Pancreas (tissue), 10 donors: ENCODE measurements around the gene KDM4B. TPM values are rescaled to one million over a fixed set of nuclear protein-coding genes. Genes with fewer than 3 reads are reported as not detected.

Source experiments
- ATAC-seq, 4 donors: fragments of 200-7000 bp; cut with Tn5 transposase; one replicate each; pipeline versions ENCODE4 v1.8.0 to v1.9.1; 2020; ENCODE audit warnings: mild to moderate bottlenecking in 4 of 4, moderate library complexity in 4 of 4
- DNase-seq, 6 donors: peaks; one replicate each; pipeline ENCODE4 v3.0.0-alpha.2; 2020
- FAIRE-seq: peaks from 2 replicates; lab custom pipeline; 2012; peaks lifted over from hg19 to GRCh38; lab: Jason Lieb, UNC
- H3K27ac ChIP-seq, 4 donors: fragments of 200-600 bp; sonication (generic); 1 replicate in 3 of 4; 2 replicates in 1 of 4; pipeline versions ENCODE4 v1.5.0 to v1.8.0; 2020
- H3K27me3 ChIP-seq, 4 donors: fragments of 200-600 bp; one replicate each; pipeline ENCODE4 v1.8.0; 2021
- H3K36me3 ChIP-seq, 3 donors: fragments of 200-600 bp; sonication (generic) in 1 of 3; one replicate each; pipeline versions ENCODE4 v1.5.0 to v1.8.0; 2020 to 2021
- H3K4me1 ChIP-seq, 3 donors: fragments of 200-600 bp; one replicate each; pipeline ENCODE4 v1.8.0; 2021
- H3K4me3 ChIP-seq, 4 donors: fragments of 200-600 bp; sonication (generic) in 2 of 4; one replicate each; pipeline versions ENCODE4 v1.5.0 to v1.8.0; 2020 to 2021
- H3K9me3 ChIP-seq, 4 donors: fragments of 200-600 bp; one replicate each; pipeline ENCODE4 v1.8.0; 2021
- WGBS, 2 donors: extraction: QIAGEN DNeasy Blood & Tissue Kit; methylation state at CpG; one replicate each; pipeline ENCODE4 v1.1.7; 2013; 5-methylcytosine and 5-hydroxymethylcytosine counted together
- intact Hi-C, 3 donors: fragments of 100-400 bp; cut with DNase I; formaldehyde crosslinking; loops; one replicate each; pipeline versions ENCODE4 v1.11.1 to v1.14.2; 2022
- polyA plus RNA-seq, 2 donors: library from polyadenylated mRNA; stranded (reverse); fragments of 200-250 nt; gene quantifications; one replicate each; pipeline ENCODE4 v1.2.3, GENCODE V29; 2013
- total RNA-seq, 6 donors: library from RNA; stranded (reverse); fragmentation: NEBNext Ultra II Directional in 4 of 6; extraction: Animal tissue kit (Norgen Biotek cat#: 25700) in 4 of 6; gene quantifications; one replicate each; pipeline versions ENCODE4 v1.2.1 to v1.2.4, GENCODE V29; 2021 to 2023
- TF ChIP-seq, protein P1 (sequence below), 4 donors: fragments of 200-600 bp; sonication (generic) in 3 of 4; IDR thresholded peaks; one replicate each; pipeline versions ENCODE4 v1.5.0 to v1.8.0; 2021; ENCODE audit warnings: antibody characterized with exemption in 4 of 4
- donor health status: healthy with polysubstance abuse.
- donor health status: DM: no; HTN: no; CAD: no; lungs with moderate emphysema.
- donor health status: DM: no; HTN: no; CAD: no.
- donor health status: control.
- donor health status: control.
- donor health status: Bipolar disorder and iron deficiency.
- donor health status: DM: yes; HTN: yes; CAD: no.
- donor health status: DM: no; HTN: no; CAD: no.
- donor health status: DM: no; HTN: no; CAD: no.
- donor health status: DM: yes; HTN: yes; CAD: no.

Gene KDM4B
- total and polyA plus RNA-seq, 8 donors: 13.8 to 24.0 (median 18.5) TPM

DNA sequence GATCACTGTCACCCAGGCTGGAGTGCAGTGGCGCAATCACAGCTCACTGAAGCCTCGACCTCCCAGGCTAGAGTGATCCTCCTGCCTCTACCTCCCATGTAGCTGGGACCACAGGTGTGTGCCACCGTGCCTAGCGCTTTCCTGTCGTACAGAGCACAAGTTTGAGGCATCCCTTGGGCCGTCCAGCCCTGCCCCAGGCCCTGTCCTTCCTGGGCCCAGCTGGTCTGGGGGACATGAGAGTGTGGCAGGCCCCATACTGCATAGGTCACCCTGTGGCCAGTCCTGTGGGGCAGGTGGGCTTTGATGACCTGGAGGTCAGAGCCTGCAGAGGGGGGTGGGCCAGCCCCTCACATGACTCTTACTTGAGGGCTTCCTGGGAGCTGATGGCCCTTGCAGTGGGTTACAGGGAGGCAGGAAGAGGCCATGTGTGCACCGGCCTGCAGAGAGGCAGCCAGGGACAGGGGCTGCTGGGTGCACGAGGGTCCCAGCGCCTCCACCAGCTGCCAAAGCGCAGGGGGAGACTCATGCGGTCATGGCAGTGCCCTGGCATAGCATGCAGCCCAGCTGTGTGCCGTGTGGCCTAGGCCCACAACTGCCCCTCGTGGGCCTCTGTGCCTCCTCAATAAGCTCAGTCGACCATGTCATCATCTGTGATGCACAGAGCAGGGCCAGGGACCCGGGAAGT, 61.4 kb downstream of the KDM4B start:
- DNase-seq (no peak), ATAC-seq (no peak), FAIRE-seq (no peak)
- H3K4me1 ChIP-seq: no peaks in the 10 kb centered on the region
- no peak overlapping the region for H3K27ac ChIP-seq
- no peaks in the 10 kb centered on the region for H3K27me3 ChIP-seq
- peaks cover 0 to 5% (median 3%) of the 10 kb centered on the region in 3 donors for H3K36me3 ChIP-seq
- no peak overlapping the region for H3K4me3 ChIP-seq
- WGBS, 2 donors: 81 to 86% methylated on average over 15 of the region's 15 CpGs
- intact Hi-C loops: loop anchor here in 2 of 3 donors (5.0 to 10.0 kb wide), 3 partner anchors 153 to 555 kb away; no protein-coding TSS in a partner anchor
- H3K9me3 ChIP-seq: no peaks in the 10 kb centered on the region
- TF ChIP-seq, protein P1, sequence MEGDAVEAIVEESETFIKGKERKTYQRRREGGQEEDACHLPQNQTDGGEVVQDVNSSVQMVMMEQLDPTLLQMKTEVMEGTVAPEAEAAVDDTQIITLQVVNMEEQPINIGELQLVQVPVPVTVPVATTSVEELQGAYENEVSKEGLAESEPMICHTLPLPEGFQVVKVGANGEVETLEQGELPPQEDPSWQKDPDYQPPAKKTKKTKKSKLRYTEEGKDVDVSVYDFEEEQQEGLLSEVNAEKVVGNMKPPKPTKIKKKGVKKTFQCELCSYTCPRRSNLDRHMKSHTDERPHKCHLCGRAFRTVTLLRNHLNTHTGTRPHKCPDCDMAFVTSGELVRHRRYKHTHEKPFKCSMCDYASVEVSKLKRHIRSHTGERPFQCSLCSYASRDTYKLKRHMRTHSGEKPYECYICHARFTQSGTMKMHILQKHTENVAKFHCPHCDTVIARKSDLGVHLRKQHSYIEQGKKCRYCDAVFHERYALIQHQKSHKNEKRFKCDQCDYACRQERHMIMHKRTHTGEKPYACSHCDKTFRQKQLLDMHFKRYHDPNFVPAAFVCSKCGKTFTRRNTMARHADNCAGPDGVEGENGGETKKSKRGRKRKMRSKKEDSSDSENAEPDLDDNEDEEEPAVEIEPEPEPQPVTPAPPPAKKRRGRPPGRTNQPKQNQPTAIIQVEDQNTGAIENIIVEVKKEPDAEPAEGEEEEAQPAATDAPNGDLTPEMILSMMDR (IDR thresholded peaks at IDR 0.05): no peak

DNA sequence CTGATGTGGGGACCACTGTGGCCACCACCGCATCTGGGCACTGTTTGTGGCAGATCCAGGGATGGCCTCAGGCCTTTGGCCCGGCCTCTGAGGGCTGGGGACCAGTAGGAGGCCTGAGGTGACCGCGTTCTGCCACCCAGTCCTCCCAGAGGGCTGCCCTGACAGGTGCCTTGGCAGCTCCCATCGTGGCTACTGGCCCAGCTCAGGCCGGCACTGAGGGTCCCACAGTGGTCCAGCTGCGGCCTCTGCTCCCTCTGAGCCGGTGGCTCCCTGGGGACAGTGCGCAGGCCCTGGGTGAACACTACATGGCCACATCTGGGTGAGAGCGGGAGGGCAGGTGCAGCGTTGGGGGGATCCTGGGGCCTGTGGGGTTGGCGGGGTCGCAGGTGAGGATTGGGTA, 61.9 kb downstream of the KDM4B start:
- WGBS, 2 donors: 81 to 86% methylated on average over 13 of the region's 13 CpGs
- Histone ChIP-seq H3K36me3 (peaks cover 0 to 5% (median 3%) of the 10 kb centered on the region in 3 donors), H3K9me3 (no peaks in the 10 kb centered on the region), H3K27me3 (no peaks in the 10 kb centered on the region), H3K4me1 (no peaks in the 10 kb centered on the region), H3K27ac (no peak overlapping the region), H3K4me3 (no peak overlapping the region)
- ATAC-seq (peak in 2 of 4 donors; percentile 2 to 5), FAIRE-seq (no peak), DNase-seq (peak in 1 of 6 donors; percentile 75)
- intact Hi-C loops: loop anchor here in 2 of 3 donors (5.0 to 10.0 kb wide), 3 partner anchors 154 to 554 kb away; no protein-coding TSS in a partner anchor
- TF ChIP-seq, protein P1 (IDR thresholded peaks at IDR 0.05): no peak

DNA sequence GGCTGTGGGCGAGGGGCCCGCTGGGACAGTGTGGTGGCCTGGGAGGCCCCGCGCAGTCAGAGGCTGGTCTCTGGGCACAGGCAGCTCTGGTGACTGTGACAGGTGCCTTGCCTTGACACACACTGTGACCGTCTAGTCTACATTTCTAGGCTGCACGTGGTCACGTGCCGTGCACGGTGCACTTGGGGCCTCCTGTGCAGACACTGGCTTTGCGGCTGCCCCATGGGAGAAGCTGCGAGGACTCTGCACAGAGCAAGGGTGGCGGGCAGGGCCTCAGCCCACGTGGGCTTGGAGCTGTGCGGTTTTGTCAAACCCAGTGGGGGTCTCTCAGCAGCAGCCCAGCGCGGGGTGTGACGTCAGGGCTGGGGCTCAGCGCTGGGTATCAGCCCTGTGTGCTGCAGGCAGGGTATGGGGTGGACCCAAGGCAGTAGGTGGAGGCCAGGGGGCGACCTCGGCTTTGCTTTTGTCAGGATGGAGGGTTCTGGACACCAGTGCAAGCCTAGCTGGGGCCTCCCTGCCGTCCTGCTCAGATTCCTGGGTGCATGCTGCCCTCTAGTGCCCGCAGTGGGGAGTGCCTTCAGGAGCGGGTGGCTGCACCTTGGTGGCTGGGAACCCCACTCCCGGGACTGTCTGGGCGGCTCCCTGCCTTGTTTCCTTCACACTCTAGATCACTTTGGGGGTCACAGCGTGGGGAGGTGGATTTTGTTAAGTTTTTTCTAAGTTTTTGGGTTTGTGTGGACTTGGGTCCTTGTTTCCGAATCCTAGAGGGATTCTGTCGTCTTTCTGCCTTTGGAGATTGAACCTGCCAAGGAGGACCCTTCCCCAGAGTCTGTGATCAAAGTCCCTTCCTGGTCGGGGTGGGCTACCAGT, 62.6 kb downstream of the KDM4B start:
- intact Hi-C loops: loop anchor here in 2 of 3 donors (5.0 to 10.0 kb wide), 3 partner anchors 154 to 553 kb away; no protein-coding TSS in a partner anchor
- no peak for FAIRE-seq
- DNase-seq: peak; percentile 61 to 93 (median 84)
- WGBS, 2 donors: 56 to 59% methylated on average over 29 of the region's 29 CpGs
- Histone ChIP-seq H3K27ac (no peak overlapping the region), H3K4me3 (no peak overlapping the region), H3K9me3 (no peaks in the 10 kb centered on the region), H3K36me3 (peaks cover 0 to 5% (median 3%) of the 10 kb centered on the region in 3 donors), H3K4me1 (no peaks in the 10 kb centered on the region), H3K27me3 (no peaks in the 10 kb centered on the region)
- TF ChIP-seq, protein P1 (IDR thresholded peaks at IDR 0.05): peak; percentile 88 to 91 (median 89)
- peak; percentile 81 to 90 (median 90) for ATAC-seq

- intact Hi-C loops: loop anchor here in 2 of 3 donors (5.0 to 10.0 kb wide), 3 partner anchors 155 to 552 kb away; no protein-coding TSS in a partner anchor
- 86 to 90% methylated on average over 51 to 52 of the region's 52 CpGs for WGBS, 2 donors
- Histone ChIP-seq H3K27me3 (no peaks in the 10 kb centered on the region), H3K9me3 (no peaks in the 10 kb centered on the region), H3K4me1 (no peaks in the 10 kb centered on the region), H3K27ac (no peak overlapping the region), H3K4me3 (no peak overlapping the region), H3K36me3 (peaks cover 0 to 5% (median 3%) of the 10 kb centered on the region in 3 donors)
- ATAC-seq (no peak), DNase-seq (peak in 1 of 6 donors; percentile 72), FAIRE-seq (no peak)
- TF ChIP-seq, protein P1 (IDR thresholded peaks at IDR 0.05): no peak
Measured at GRCh38 chr19:5032101-5032967, 63.4 kb downstream of the KDM4B start.
